OCI-LY7 (cell line): ENCODE results near the gene PROM2. TPM values are rescaled to one million over a fixed set of nuclear protein-coding genes. Genes with fewer than 3 reads are reported as not detected.

Experiments
- BruUV-seq: library from RNA; stranded (reverse); fragments of 400-500 nt; replicated peaks from 2 replicates; lab custom pipeline; 2021; lab: Mats Ljungman, UMichigan
- CTCF ChIA-PET: fragments of 300-600 bp; sonication (Branson Sonifier 250); formaldehyde crosslinking; loops from one replicate; lab custom pipeline; 2022; ENCODE audit warnings: antibody characterized with exemption; ENCODE audit not compliant: unreplicated experiment; lab: Charles Lee
- POLR2A ChIA-PET: fragments of 300-600 bp; sonication (Branson Sonifier 250); formaldehyde crosslinking; loops from one replicate; lab custom pipeline; 2022; ENCODE audit warnings: antibody characterized with exemption; lab: Charles Lee
- DNase-seq: peaks from one replicate; pipeline ENCODE4 v3.0.0-alpha.2; 2015; ENCODE audit warnings: low spot score
- H2AFZ ChIP-seq: fragments of 200-600 bp; sonication (generic), shearing (Covaris generic); 2 replicates; pipeline ENCODE4 v1.6.1; 2014; ENCODE audit warnings: mild to moderate bottlenecking, antibody characterized with exemption, low read length, moderate library complexity
- H3K27ac ChIP-seq: fragments of 200-600 bp; sonication (generic); 2 replicates; pipeline ENCODE4 v1.5.1; 2014; ENCODE audit warnings: mixed run types, low read depth, mild to moderate bottlenecking, moderate library complexity, low read length, inconsistent platforms; ENCODE audit not compliant: poor library complexity, severe bottlenecking
- H3K36me3 ChIP-seq: fragments of 200-600 bp; sonication (generic); 2 replicates; pipeline ENCODE4 v1.6.1; 2014; ENCODE audit warnings: mild to moderate bottlenecking, antibody characterized with exemption, low read length, moderate library complexity, mixed read lengths; ENCODE audit not compliant: insufficient read depth
- H3K4me1 ChIP-seq: fragments of 200-600 bp; sonication (generic); 2 replicates; pipeline ENCODE4 v1.5.1; 2014; ENCODE audit warnings: mild to moderate bottlenecking, low read length; ENCODE audit not compliant: insufficient read depth, poor library complexity, severe bottlenecking
- H3K4me2 ChIP-seq: fragments of 200-600 bp; sonication (generic); 2 replicates; pipeline ENCODE4 v1.6.1; 2014; ENCODE audit warnings: mild to moderate bottlenecking, low read length
- H3K4me3 ChIP-seq: fragments of 200-600 bp; sonication (generic); 2 replicates; pipeline ENCODE4 v1.5.1; 2014; ENCODE audit warnings: mild to moderate bottlenecking, low read depth, low read length; ENCODE audit not compliant: poor library complexity, severe bottlenecking
- H3K79me2 ChIP-seq: fragments of 200-600 bp; sonication (generic); 2 replicates; pipeline ENCODE4 v1.6.1; 2016; ENCODE audit warnings: low read depth, mild to moderate bottlenecking, low read length, moderate library complexity, mixed read lengths; ENCODE audit not compliant: insufficient read depth
- H3K9me2 ChIP-seq: fragments of 200-600 bp; sonication (generic); 2 replicates; pipeline ENCODE4 v1.6.1; 2016; ENCODE audit warnings: mild to moderate bottlenecking, low read length, mixed read lengths; ENCODE audit not compliant: insufficient read depth
- H3K9me3 ChIP-seq: fragments of 200-600 bp; sonication (generic); 2 replicates; pipeline ENCODE4 v1.6.1; 2014; ENCODE audit warnings: mild to moderate bottlenecking, mixed run types, low read length, mixed read lengths
- H4K20me1 ChIP-seq: fragments of 200-600 bp; sonication (generic); 2 replicates; pipeline ENCODE4 v1.6.1; 2014; ENCODE audit warnings: mild to moderate bottlenecking, antibody characterized with exemption, low read length, moderate library complexity, mixed read lengths; ENCODE audit not compliant: insufficient read depth
- CTCF ChIP-seq: fragments of 200-600 bp; sonication (generic); conservative IDR thresholded peaks from 2 replicates; pipeline ENCODE4 v1.5.1; 2014; ENCODE audit warnings: mild to moderate bottlenecking, antibody characterized with exemption, low read length, moderate library complexity, mixed read lengths
- EZH2phosphoT487 ChIP-seq: fragments of 200-600 bp; sonication (generic); IDR thresholded peaks from 2 replicates; pipeline ENCODE4 v1.6.1; 2018; ENCODE audit warnings: low read depth, borderline replicate concordance, mild to moderate bottlenecking, mixed run types, antibody characterized with exemption, low read length, moderate library complexity, mixed read lengths
- intact Hi-C: fragments of 100-400 bp; cut with micrococcal nuclease; formaldehyde crosslinking; loops from one replicate; pipeline ENCODE4 v1.10.0; 2022; ENCODE audit not compliant: unreplicated experiment
- total RNA-seq, 2 experiments: library from RNA; depleted of rRNA in 1 of 2; stranded (reverse); fragments of >200 nt in 1 of 2; shearing (Covaris generic) in 1 of 2; gene quantifications; 2 replicates each; pipeline ENCODE4 v1.2.3, GENCODE V29; 2014 to 2022

Gene PROM2
- total RNA-seq, 2 experiments from 2014 or later = 0.47 TPM; not detected in 1

- Histone ChIP-seq H4K20me1 (no peaks in the 10 kb centered on the region), H3K4me1 (no peaks in the 10 kb centered on the region), H3K9me2 (no peaks in the 10 kb centered on the region), H3K36me3 (no peaks in the 10 kb centered on the region), H3K4me3 (no peak overlapping the region), H3K27ac (no peak overlapping the region), H3K79me2 (no peaks in the 10 kb centered on the region), H3K9me3 (no peaks in the 10 kb centered on the region), H2AFZ (no peak overlapping the region), H3K4me2 (no peak overlapping the region)
- BruUV-seq = no TSS peak
- ChIA-PET CTCF (no interaction called here), POLR2A (no interaction called here)
- intact Hi-C loops = no loop called here
- DNase-seq = no peak
- no peak for TF ChIP-seq EZH2phosphoT487
- TF ChIP-seq CTCF = no peak
These were observed 33.6 kb downstream of the PROM2 start for GRCh38 chr2:95307878-95308277.

- BruUV-seq = no TSS peak
- no peaks in the 10 kb centered on the region for H4K20me1 ChIP-seq
- ChIA-PET POLR2A (no interaction called here), CTCF (no interaction called here)
- no peak overlapping the region for H3K4me2 ChIP-seq
- no peaks in the 10 kb centered on the region for H3K9me3 ChIP-seq
- no peak for DNase-seq
- H3K4me3 ChIP-seq = no peak overlapping the region
- no peaks in the 10 kb centered on the region for H3K9me2 ChIP-seq
- no peaks in the 10 kb centered on the region for H3K4me1 ChIP-seq
- no peaks in the 10 kb centered on the region for H3K36me3 ChIP-seq
- TF ChIP-seq EZH2phosphoT487 = no peak
- no peak for TF ChIP-seq CTCF
- no peak overlapping the region for H3K27ac ChIP-seq
- intact Hi-C loops = no loop called here
- no peaks in the 10 kb centered on the region for H3K79me2 ChIP-seq
- no peak overlapping the region for H2AFZ ChIP-seq
These were observed 34.3 kb downstream of the PROM2 start for GRCh38 chr2:95308426-95308990.

- Histone ChIP-seq H3K9me2 (no peaks in the 10 kb centered on the region), H4K20me1 (no peaks in the 10 kb centered on the region), H3K9me3 (no peaks in the 10 kb centered on the region), H2AFZ (no peak overlapping the region), H3K4me3 (no peak overlapping the region), H3K4me2 (no peak overlapping the region), H3K27ac (no peak overlapping the region), H3K4me1 (no peaks in the 10 kb centered on the region), H3K36me3 (no peaks in the 10 kb centered on the region), H3K79me2 (no peaks in the 10 kb centered on the region)
- no TSS peak for BruUV-seq
- no peak for TF ChIP-seq CTCF
- TF ChIP-seq EZH2phosphoT487 = no peak
- intact Hi-C loops = no loop called here
- POLR2A ChIA-PET = no interaction called here
- CTCF ChIA-PET = no interaction called here
- no peak for DNase-seq
These were observed 35.4 kb downstream of the PROM2 start for GRCh38 chr2:95309599-95309998.
